ENCODE data around the gene IKZF1.

IKZF1 gene

DNA sequence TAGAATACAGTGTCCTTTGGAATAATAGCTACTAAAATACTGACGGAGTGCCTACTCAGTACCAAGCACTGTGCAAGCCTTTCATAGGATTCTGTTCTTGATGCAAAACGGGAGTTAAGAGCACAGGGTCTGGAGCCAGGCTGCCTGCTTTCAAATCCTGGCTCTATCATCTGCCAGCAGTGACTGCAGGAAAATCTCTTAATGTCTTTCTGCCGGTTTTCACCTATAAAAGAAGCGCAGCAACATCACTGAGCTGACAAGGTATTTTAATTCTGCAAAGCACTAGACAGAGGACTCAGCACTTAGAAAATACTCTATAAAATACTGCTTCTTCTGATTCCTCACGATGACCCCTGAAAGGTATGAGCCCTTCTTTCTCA is 145.0 kb downstream of the IKZF1 start:
- Histone ChIP-seq H3K9ac (ENCODE audit: low read length) (peak overlapping the region; percentile 91), H2AFZ (ENCODE audit: low read length) (peak overlapping the region; percentile 100), H3K27ac (ENCODE audit: low read length) (peak overlapping the region; percentile 68; the same call in 1 of the 2 replicates), H3F3A (ENCODE audit: insufficient read depth, low read length) (peaks cover 6% of the 10 kb centered on the region), H3K9me2 (replicated peaks; ENCODE audit: insufficient read depth, low read length) (no peaks in the 10 kb centered on the region), H3K9me3 (replicated peaks; ENCODE audit: insufficient read depth, low read length) (no peaks in the 10 kb centered on the region), H3K36me3 (replicated peaks; ENCODE audit: insufficient read depth, low read length) (peaks cover 11% of the 10 kb centered on the region; the same call in 1 of the 2 replicates), H3K27me3 (replicated peaks; ENCODE audit: insufficient read depth, low read length) (no peaks in the 10 kb centered on the region), H3K4me3 (ENCODE audit: low read length) (peak overlapping the region; percentile 91), H3K79me2 (ENCODE audit: low read length) (peaks cover 47% of the 10 kb centered on the region), H3K4me1 (ENCODE audit: low read length) (peaks cover 7% of the 10 kb centered on the region; the same call in 1 of the 2 replicates), H3K4me2 (ENCODE audit: low read depth, low read length) (peak overlapping the region; percentile 96), H4K20me1 (ENCODE audit: insufficient read depth, low read length) (no peaks in the 10 kb centered on the region)
- no peak for TF ChIP-seq EZH2 (optimal IDR thresholded peaks at IDR 0.05; ENCODE audit: low read depth, low read length)
- TF ChIP-seq CTCF (IDR thresholded peaks at IDR 0.05; ENCODE audit: low read length): no peak
- TF ChIP-seq EZH2phosphoT487 (IDR thresholded peaks at IDR 0.05; ENCODE audit: low read length): no peak
- DNase-seq: no peak

GRCh38 chr7:50449881-50450589 is 145.5 kb downstream of the IKZF1 start, which contains the start of gene FIGNL1:
Gene FIGNL1, minus strand, starts transcription at chr7:50450350. Its CDS starts 3,063 bp downstream, at chr7:50447287.
- Histone ChIP-seq H3K4me3 (ENCODE audit: low read length) (peak within 1 kb of the TSS; percentile 91), H4K20me1 (ENCODE audit: insufficient read depth, low read length) (no peaks in the 10 kb centered on the region), H3K4me1 (ENCODE audit: low read length) (peaks cover 7% of the 10 kb centered on the region; the same call in 1 of the 2 replicates), H3K4me2 (ENCODE audit: low read depth, low read length) (peak within 1 kb of the TSS; percentile 96), H3F3A (ENCODE audit: insufficient read depth, low read length) (peaks cover 6% of the 10 kb centered on the region), H3K9me3 (replicated peaks; ENCODE audit: insufficient read depth, low read length) (no peaks in the 10 kb centered on the region), H3K79me2 (ENCODE audit: low read length) (peaks cover 43% of the 10 kb centered on the region), H3K36me3 (replicated peaks; ENCODE audit: insufficient read depth, low read length) (peaks cover 10% of the 10 kb centered on the region; the same call in 1 of the 2 replicates), H3K27me3 (replicated peaks; ENCODE audit: insufficient read depth, low read length) (no peaks in the 10 kb centered on the region), H2AFZ (ENCODE audit: low read length) (peak within 1 kb of the TSS; percentile 100), H3K9ac (ENCODE audit: low read length) (peak within 1 kb of the TSS; percentile 91), H3K27ac (ENCODE audit: low read length) (peak within 1 kb of the TSS; percentile 68; the same call in 1 of the 2 replicates), H3K9me2 (replicated peaks; ENCODE audit: insufficient read depth, low read length) (no peaks in the 10 kb centered on the region)
- TF ChIP-seq EZH2 (optimal IDR thresholded peaks at IDR 0.05; ENCODE audit: low read depth, low read length) (no peak), EZH2phosphoT487 (IDR thresholded peaks at IDR 0.05; ENCODE audit: low read length) (no peak), CTCF (IDR thresholded peaks at IDR 0.05; ENCODE audit: low read length) (no peak)
- DNase-seq: peak; percentile 91

DNA sequence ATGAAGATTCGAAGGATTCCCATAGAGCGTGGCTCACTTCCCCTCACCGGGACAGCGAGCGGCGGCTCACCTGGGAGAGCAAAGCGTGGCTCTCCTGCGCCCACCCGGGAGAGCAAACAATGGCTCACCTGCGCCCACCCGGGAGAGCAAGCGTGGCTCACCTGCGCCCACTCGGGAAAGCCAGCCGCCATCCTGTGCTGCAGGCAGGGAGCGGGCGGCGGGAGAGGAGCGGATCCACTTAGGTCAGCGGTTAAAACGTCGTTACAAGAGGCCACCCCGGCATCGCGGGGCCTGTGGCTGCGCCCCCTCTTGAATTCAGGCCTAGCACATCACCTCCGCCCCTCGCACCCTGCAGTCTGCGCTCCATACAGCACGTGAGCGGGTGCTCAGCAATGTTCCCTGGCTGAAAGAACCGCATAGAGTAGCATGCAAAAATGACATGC is 146.1 kb downstream of the IKZF1 start:
- Histone ChIP-seq H2AFZ (ENCODE audit: low read length) (peak overlapping the region; percentile 100), H3K4me2 (ENCODE audit: low read depth, low read length) (peak overlapping the region; percentile 96), H3K4me3 (ENCODE audit: low read length) (peak overlapping the region; percentile 91), H4K20me1 (ENCODE audit: insufficient read depth, low read length) (no peaks in the 10 kb centered on the region), H3K4me1 (ENCODE audit: low read length) (peaks cover 7% of the 10 kb centered on the region; the same call in 1 of the 2 replicates), H3K27ac (ENCODE audit: low read length) (no peak overlapping the region), H3K79me2 (ENCODE audit: low read length) (peaks cover 38% of the 10 kb centered on the region), H3K27me3 (replicated peaks; ENCODE audit: insufficient read depth, low read length) (no peaks in the 10 kb centered on the region), H3F3A (ENCODE audit: insufficient read depth, low read length) (peaks cover 6% of the 10 kb centered on the region), H3K9me2 (replicated peaks; ENCODE audit: insufficient read depth, low read length) (no peaks in the 10 kb centered on the region), H3K36me3 (replicated peaks; ENCODE audit: insufficient read depth, low read length) (peaks cover 10% of the 10 kb centered on the region; the same call in 1 of the 2 replicates), H3K9me3 (replicated peaks; ENCODE audit: insufficient read depth, low read length) (no peaks in the 10 kb centered on the region), H3K9ac (ENCODE audit: low read length) (peak overlapping the region; percentile 91; the same call in 1 of the 2 replicates)
- no peak for DNase-seq
- TF ChIP-seq CTCF (IDR thresholded peaks at IDR 0.05; ENCODE audit: low read length) (no peak), EZH2 (optimal IDR thresholded peaks at IDR 0.05; ENCODE audit: low read depth, low read length) (no peak), EZH2phosphoT487 (IDR thresholded peaks at IDR 0.05; ENCODE audit: low read length) (no peak)

Measured in MM.1S (cell line).